ENCODE data around the gene VN1R5.

Gene VN1R5

GRCh38 chr1:247303216-247303615 lies 47.3 kb downstream of the VN1R5 start:
- no peak for DNase-seq

DNA sequence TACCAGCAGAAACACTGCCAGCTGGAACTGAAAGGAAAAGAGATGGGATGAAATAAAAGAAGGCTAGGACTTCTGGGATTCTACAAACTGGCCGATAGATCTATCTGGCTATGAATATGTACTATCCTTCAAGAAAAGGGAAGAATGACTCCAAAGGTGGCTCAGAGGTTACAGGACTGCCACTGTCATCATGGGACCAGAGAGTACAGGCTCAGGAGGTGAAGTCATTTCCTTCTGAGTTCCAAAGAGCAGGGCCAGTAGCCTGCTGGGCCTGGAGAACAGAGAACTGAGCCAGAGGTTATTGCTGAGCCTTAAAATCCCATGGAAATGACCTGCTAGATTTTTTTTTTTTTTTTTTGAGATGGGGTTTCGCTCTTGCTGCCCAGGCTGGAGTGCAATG lies 48.2 kb downstream of the VN1R5 start:
- no peak for DNase-seq

Data from retina (tissue), 1 donor.